Measurements from ENCODE around the gene MAD1L1. TPM values are rescaled to one million over a fixed set of nuclear protein-coding genes. Genes with fewer than 3 reads are reported as not detected.

MAD1L1 gene
- total RNA-seq, 1 experiment from 2014 or later, result 50.8 TPM

GRCh38 chr7:2248984-2249694, 16.4 kb upstream of the MAD1L1 start:
- peaks cover 40% of the 10 kb centered on the region for H3K4me1 ChIP-seq (replicated peaks; ENCODE audit: insufficient read depth)
- TSS peak; percentile 23 for BruUV-seq (replicated peaks)
- H3K4me2 ChIP-seq, result peak overlapping the region; percentile 63
- no peak for TF ChIP-seq EZH2 (IDR thresholded peaks at IDR 0.05; ENCODE audit: low read depth)
- no peak for TF ChIP-seq CTCF (conservative IDR thresholded peaks at IDR 0.05)
- no peaks in the 10 kb centered on the region for H3K79me2 ChIP-seq (ENCODE audit: low read depth)
- POLR2A ChIA-PET (ENCODE audit: unreplicated experiment), result interaction anchor here (0.9 kb wide), 1 partner anchor 64 kb away, joined by 6 read pairs; no protein-coding TSS in a partner anchor
- CTCF ChIA-PET, result interaction anchor here (0.5 to 1.5 kb wide), 5 partner anchors 99 to 969 kb away, joined by 3 to 7 read pairs (median 4); partner anchors contain the start of gene TMEM184A
- no peaks in the 10 kb centered on the region for H3K9me3 ChIP-seq (ENCODE audit: insufficient read depth, low read depth)
- no peaks in the 10 kb centered on the region for H3K36me3 ChIP-seq (ENCODE audit: low read depth)
- H3K27me3 ChIP-seq (ENCODE audit: insufficient read depth, low read depth), result no peaks in the 10 kb centered on the region
- H4K20me1 ChIP-seq (ENCODE audit: insufficient read depth), result no peaks in the 10 kb centered on the region
- no peaks in the 10 kb centered on the region for H3K9me2 ChIP-seq (ENCODE audit: insufficient read depth)
- peaks cover 33% of the 10 kb centered on the region; the same call in 1 of the 2 replicates for H3F3A ChIP-seq (ENCODE audit: insufficient read depth, low read depth)
- peak overlapping the region; percentile 83 for H3K27ac ChIP-seq
- DNase-seq, result peak; percentile 88 to 95
- intact Hi-C loops (cut with micrococcal nuclease; ENCODE audit: unreplicated experiment), result loop anchor here (2.0 to 10.0 kb wide), 3 partner anchors 18 to 684 kb away; partner anchors contain the start of gene SNX8
- H3K4me3 ChIP-seq, result peak overlapping the region; percentile 5; the same call in 1 of the 2 replicates
- H2AFZ ChIP-seq, result peak overlapping the region; percentile 67

- H3K9me3 ChIP-seq (ENCODE audit: insufficient read depth, low read depth), result no peaks in the 10 kb centered on the region
- ChIA-PET CTCF (no interaction called here), POLR2A (ENCODE audit: unreplicated experiment) (no interaction called here)
- H3K79me2 ChIP-seq (ENCODE audit: low read depth), result 0 out of 2 replicates have a peak, but pooled peaks cover 4% of the 10 kb centered on the region
- DNase-seq, result no peak
- BruUV-seq (replicated peaks), result no TSS peak
- TF ChIP-seq CTCF (conservative IDR thresholded peaks at IDR 0.05), result peak; percentile 77
- TF ChIP-seq EZH2 (IDR thresholded peaks at IDR 0.05; ENCODE audit: low read depth), result no peak
- H3F3A ChIP-seq (ENCODE audit: insufficient read depth, low read depth), result peaks cover 43% of the 10 kb centered on the region; the same call in 1 of the 2 replicates
- intact Hi-C loops (cut with micrococcal nuclease; ENCODE audit: unreplicated experiment), result loop anchor here (10.0 kb wide), 1 partner anchor 683 kb away; no protein-coding TSS in a partner anchor
- no peaks in the 10 kb centered on the region for H3K9me2 ChIP-seq (ENCODE audit: insufficient read depth)
- H3K27ac ChIP-seq, result no peak overlapping the region
- no peak overlapping the region for H2AFZ ChIP-seq
- H3K36me3 ChIP-seq (ENCODE audit: low read depth), result no peaks in the 10 kb centered on the region
- no peaks in the 10 kb centered on the region for H4K20me1 ChIP-seq (ENCODE audit: insufficient read depth)
- no peak overlapping the region for H3K4me3 ChIP-seq
- peaks cover 40% of the 10 kb centered on the region for H3K4me1 ChIP-seq (replicated peaks; ENCODE audit: insufficient read depth)
- no peaks in the 10 kb centered on the region for H3K27me3 ChIP-seq (ENCODE audit: insufficient read depth, low read depth)
- H3K4me2 ChIP-seq, result no peak overlapping the region
These were observed 14.6 kb upstream of the MAD1L1 start for GRCh38 chr7:2247141-2247995.

- no peaks in the 10 kb centered on the region for H3K9me2 ChIP-seq (ENCODE audit: insufficient read depth)
- no peaks in the 10 kb centered on the region for H3K36me3 ChIP-seq (ENCODE audit: low read depth)
- H2AFZ ChIP-seq, result no peak overlapping the region
- CTCF ChIA-PET, result no interaction called here
- no peak overlapping the region for H3K4me2 ChIP-seq
- no peak for DNase-seq
- peaks cover 13% of the 10 kb centered on the region for H3K79me2 ChIP-seq (ENCODE audit: low read depth)
- H3K4me3 ChIP-seq, result no peak overlapping the region
- POLR2A ChIA-PET (ENCODE audit: unreplicated experiment), result no interaction called here
- peaks cover 43% of the 10 kb centered on the region; the same call in 1 of the 2 replicates for H3F3A ChIP-seq (ENCODE audit: insufficient read depth, low read depth)
- no peaks in the 10 kb centered on the region for H3K27me3 ChIP-seq (ENCODE audit: insufficient read depth, low read depth)
- intact Hi-C loops (cut with micrococcal nuclease; ENCODE audit: unreplicated experiment), result loop anchor here (10.0 kb wide), 1 partner anchor 681 kb away; no protein-coding TSS in a partner anchor
- TF ChIP-seq EZH2 (IDR thresholded peaks at IDR 0.05; ENCODE audit: low read depth), result no peak
- TF ChIP-seq CTCF (conservative IDR thresholded peaks at IDR 0.05), result no peak
- H4K20me1 ChIP-seq (ENCODE audit: insufficient read depth), result no peaks in the 10 kb centered on the region
- BruUV-seq (replicated peaks), result no TSS peak
- H3K4me1 ChIP-seq (replicated peaks; ENCODE audit: insufficient read depth), result peaks cover 44% of the 10 kb centered on the region
- H3K27ac ChIP-seq, result no peak overlapping the region
- no peaks in the 10 kb centered on the region for H3K9me3 ChIP-seq (ENCODE audit: insufficient read depth, low read depth)
These were observed 13.3 kb upstream of the MAD1L1 start for GRCh38 chr7:2245883-2246675.

Measured in PC-9 (cell line).